GM15510 (cell line): Measurements from ENCODE around the gene COL27A1.

Source experiments
- POLR2A ChIP-seq: IDR thresholded peaks from 3 replicates; pipeline ENCODE4 v1.6.1; 2011; ENCODE audit warnings: borderline replicate concordance; ENCODE audit not compliant: insufficient read length; ENCODE audit errors: extremely low read depth

The COL27A1 gene

DNA sequence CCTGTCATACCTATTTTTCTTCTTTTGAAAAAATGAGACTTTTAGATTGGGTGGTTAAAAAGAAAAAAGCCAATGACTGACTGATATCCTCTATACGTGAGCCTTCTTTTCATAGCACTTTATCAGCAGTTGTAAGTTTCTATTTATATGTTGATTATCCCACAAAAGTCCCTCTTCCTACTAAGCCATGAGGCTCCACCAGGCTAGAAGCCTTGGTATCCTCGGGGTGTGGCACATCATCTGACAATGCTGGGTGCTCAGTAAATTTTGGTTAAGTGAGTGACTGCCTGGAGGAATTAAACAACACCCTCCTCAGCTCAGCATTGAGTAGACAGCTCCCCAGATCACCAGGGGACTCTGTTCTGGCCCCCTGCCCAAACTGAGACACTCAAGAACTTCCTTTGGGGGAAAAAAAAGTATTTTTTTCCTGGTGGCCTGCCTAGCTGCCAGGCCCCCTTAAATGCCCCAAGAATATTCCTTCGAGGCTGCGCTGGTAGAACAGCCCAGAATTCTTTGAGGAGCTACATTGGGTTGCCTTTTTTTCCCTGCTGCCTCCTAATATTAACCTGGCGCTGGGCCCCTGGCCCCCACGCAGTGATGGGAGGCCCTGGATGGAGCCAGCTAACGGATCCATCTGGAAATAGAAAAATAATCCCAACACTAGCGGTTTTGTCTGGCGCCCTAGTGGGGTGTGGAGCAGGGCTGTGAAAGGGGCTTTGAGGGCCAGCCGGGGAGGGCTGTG is 23.4 kb upstream of the COL27A1 start:
- TF ChIP-seq POLR2A: no peak

- TF ChIP-seq POLR2A: no peak
These were observed 22.8 kb upstream of the COL27A1 start for GRCh38 chr9:114132550-114132918.

GRCh38 chr9:114134827-114135396 is 20.4 kb upstream of the COL27A1 start:
- no peak for TF ChIP-seq POLR2A

GRCh38 chr9:114137831-114138230 is 17.5 kb upstream of the COL27A1 start:
- TF ChIP-seq POLR2A: no peak

DNA sequence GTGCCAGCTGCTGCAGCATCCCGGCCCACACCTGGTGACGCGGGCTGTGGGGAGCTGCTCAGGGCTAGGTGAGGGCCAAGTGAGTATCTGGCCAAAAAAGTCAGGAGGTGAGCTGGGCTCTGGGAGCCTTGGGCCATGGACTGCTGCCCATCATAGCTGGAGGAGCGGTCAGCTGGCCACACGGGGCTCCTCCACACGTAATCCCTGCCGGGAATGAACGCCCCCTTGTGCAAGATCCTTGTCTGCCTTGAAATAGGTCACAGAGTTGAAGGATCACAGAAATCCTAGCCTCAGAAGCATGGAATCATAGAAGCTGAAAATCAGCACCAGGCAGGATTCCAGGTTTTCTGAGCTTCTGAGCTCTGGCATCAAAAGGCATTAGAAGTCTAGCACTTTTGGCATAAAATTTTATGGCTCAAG is 16.8 kb upstream of the COL27A1 start:
- no peak for TF ChIP-seq POLR2A

DNA sequence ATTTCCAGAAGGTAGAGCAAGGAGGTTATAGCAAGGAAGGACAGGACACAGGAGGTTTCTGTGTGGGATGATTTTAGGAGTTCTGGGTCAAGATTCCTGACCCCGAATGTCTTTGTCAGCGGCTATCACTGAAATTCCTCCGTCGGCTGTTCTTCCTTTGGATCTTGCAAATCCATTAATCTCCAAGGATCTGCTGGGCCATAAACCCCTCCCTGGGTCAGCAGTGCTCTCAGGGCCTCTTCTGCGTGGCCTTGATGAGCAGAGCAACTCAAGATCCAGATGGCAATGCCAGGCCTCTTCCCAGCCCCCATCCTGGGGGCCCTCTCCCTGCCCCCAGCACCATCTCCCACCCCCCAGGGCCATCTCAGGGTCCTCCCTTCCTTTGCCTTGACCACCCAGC is 16.3 kb upstream of the COL27A1 start:
- TF ChIP-seq POLR2A: no peak

DNA sequence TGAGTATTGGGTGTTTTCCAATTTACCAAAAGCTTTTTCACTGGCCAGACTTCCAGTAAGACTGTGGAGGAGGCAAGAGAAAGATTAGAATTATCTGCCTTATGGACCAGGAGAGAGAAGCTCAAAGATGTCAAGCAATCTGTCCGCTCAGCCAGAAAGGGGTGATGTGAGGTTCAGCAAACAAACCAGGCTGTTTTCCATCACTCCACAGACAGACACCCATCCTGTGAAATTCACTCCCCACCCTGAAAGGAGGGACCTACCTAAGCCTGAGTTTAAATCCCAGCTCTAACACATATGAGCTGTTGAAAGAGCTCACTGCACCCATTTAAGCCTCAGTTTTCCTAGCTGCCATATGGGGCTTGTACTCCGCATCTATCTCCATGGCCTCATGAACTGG is 14.9 kb upstream of the COL27A1 start:
- no peak for TF ChIP-seq POLR2A

GRCh38 chr9:114140850-114141249 is 14.5 kb upstream of the COL27A1 start:
- TF ChIP-seq POLR2A: no peak

- no peak for TF ChIP-seq POLR2A
These were observed 13.6 kb upstream of the COL27A1 start for GRCh38 chr9:114141553-114142402.

DNA sequence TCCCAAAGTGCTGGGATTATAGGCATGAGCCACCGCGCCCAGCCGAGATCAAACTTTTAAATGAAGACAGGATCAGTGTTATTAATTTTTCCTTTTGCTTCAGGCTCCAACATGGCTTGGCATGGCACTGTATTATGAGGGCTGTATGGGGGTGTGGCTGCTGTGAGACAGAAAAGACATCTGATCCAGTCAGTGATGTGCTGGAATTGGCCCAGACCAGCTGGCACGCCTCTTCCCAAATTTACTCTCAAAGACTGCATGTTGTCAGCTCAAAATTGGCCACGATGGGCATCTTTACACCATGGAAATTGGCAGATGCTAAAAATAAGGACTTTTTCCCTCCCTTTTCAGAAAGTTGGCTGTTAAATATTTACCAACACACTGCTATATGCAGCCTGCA is 12.1 kb upstream of the COL27A1 start:
- TF ChIP-seq POLR2A: no peak

DNA sequence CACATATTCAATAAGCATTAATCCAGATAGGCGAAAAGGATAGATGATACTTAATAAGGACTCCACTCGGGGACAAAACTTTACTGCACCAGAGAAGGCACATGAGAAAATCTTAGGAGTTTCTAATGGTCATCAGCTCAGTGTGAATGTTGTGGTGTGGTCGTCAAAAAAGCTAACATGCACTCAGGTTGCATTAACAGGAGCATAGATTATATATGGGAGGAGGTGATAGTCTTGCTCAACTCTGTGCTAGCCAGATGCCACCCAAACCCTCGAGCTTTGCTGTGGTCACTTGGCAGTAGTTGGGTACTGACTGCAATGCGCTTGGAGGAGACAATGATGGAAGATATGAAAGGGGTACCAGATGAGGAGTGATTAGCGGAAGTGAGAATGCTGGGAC is 8.6 kb upstream of the COL27A1 start:
- TF ChIP-seq POLR2A: no peak

- no peak for TF ChIP-seq POLR2A
These were observed 6.2 kb upstream of the COL27A1 start for GRCh38 chr9:114149181-114149580.

DNA sequence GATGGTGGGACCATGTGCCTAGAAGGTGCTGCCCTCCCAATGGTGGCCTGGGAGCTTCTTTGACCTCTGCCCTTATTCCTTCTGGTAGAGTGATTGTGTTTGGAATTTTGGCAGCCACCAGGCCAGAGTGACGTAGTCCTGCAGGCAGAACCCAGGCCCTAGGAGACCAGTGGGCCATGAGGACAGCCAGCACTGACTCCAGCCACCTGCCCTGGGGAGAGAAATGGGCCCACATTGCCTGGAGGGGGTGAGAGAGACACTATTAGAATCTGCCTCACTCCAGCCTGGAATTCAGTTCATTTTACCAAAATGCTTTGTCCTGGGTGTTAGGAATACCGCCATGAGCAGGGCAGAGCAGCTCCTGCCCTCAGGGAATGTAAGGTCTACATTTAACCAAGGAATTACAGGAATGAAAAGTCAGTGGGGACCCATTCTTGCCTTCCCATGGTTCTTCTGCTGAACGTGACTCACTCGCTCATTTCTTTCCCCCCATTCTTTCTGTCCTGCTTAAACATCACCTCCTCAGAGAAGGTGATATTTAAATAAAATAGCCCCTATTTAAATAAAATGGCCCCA is 5.5 kb upstream of the COL27A1 start:
- no peak for TF ChIP-seq POLR2A

- TF ChIP-seq POLR2A: no peak
These were observed 4.7 kb upstream of the COL27A1 start for GRCh38 chr9:114150608-114151007.

DNA sequence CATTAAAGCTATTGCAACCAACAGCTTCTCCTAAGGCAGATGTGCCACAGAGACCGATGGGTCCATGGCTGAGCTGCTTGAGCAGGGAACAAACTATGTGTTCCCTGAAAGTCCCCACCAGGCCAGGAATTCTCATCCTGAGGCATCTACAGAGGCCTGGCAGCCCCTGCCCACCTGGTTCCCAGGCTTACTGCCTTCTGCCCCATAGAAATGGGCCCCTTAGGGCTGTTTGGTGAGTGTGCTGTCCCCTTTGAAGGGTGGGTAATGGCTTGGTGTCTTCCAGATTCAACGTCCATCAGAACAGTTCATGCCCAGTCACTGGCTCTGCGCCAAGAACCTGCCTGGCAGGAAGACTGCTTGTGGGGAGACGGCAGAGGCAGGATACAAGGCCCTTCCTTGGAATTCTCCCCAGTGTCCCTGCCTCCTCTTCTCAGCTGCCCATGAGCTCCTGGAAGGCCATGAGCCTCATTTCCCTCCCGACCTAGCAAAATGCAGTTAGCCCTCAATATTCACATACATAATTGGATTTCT is 3.8 kb upstream of the COL27A1 start:
- no peak for TF ChIP-seq POLR2A

GRCh38 chr9:114153761-114154599 is 1.4 kb upstream of the COL27A1 start:
- no peak for TF ChIP-seq POLR2A
